ENCODE data around the gene OXLD1.

Gene OXLD1

DNA sequence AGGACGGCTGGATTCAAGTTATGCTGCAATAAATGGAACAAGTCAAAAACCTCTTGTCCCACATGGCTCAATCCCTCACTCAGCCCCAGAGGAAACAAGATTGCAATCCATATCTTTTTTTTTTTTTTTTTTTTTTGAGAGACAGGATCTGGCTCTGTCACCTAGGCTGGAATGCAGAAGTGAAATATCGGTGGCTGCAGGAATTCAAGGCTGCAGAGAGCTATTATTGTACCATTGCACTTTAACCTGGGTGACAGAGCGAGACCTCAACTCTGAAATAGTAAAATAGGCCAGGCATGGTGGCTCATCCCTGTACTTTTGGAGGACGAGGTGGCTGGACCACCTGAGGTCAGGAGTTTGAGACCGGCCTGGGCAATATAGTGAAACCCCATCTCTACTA lies 7.4 kb downstream of the OXLD1 start:
- Mint-ChIP-seq H3K4me1 (peaks cover 3 to 8% of the 10 kb centered on the region in 2 donors), H3K27ac (no peak overlapping the region), H3K27me3 (peaks cover 0 to 3% of the 10 kb centered on the region in 2 donors), H3K9me3 (no peaks in the 10 kb centered on the region), H3K36me3 (peaks cover under 1 to 2% of the 10 kb centered on the region in 2 donors), H3K4me3 (no peak overlapping the region)
- ATAC-seq (replicated peaks) = peak in 1 of 2 donors; percentile 54
- no peak for DNase-seq

DNA sequence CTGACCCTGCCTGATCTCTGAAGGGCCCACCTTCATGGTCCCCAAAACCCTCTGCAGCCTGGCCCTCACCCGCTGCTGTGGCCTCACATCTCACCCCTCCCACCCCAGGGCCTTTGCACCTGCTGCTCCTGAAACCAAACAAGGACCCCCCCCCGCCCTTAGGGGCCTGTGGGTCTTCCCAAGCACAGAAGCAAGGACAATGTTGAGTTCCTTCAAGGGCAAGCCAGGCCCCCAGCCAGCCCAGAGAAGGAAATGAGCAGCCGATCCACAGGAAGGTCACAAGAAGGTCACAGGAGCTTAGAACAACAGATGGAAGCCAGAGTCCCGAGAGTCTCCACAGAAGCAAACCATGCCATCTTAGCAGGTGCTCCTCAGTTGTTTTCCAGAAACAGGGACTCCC lies 9.6 kb downstream of the OXLD1 start:
- H3K4me3 Mint-ChIP-seq = no peak overlapping the region
- H3K36me3 Mint-ChIP-seq = peaks cover 2% of the 10 kb centered on the region in 2 donors
- ATAC-seq (replicated peaks) (no peak), DNase-seq (no peak)
- no peaks in the 10 kb centered on the region for H3K9me3 Mint-ChIP-seq
- peaks cover 9 to 19% of the 10 kb centered on the region in 2 donors for H3K27me3 Mint-ChIP-seq
- peaks cover 15 to 21% of the 10 kb centered on the region in 2 donors for H3K4me1 Mint-ChIP-seq
- peak overlapping the region; percentile 5 for H3K27ac Mint-ChIP-seq

DNA sequence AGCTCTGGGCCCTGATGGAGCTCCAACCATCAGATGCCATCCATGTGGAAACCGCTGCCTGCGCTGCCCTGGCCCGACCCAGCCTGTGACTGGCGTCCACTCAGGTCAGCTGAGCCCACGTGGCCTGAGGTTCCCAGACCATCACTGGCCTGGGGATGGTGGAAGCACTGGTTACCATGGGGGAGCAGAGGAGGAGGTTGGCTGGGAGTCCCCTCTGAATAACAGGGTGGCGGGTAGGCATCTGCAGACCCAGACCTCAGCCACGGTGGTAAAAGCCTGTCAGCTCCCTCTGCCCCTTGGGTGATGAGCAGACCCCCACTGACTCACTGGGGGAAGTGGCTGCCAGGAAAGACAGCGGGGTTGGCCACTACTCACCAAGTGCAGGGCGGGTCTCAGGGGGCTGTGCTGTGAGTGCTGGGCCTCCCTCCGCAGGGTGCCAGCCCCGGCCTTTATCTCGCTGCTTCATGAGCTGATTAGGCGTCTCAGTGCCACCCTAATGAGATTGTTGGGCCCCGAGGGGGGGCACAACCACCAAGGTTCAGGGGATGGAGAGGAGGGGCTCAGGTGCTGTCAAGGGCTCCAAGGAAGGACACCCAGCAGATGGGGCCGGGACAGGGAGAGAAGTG lies 10.2 kb downstream of the OXLD1 start, which contains the start of gene PDE6G:
Gene PDE6G (minus strand): TSS at position 425 of the 626 bp plus-strand sequence. CDS start 3,237 bp downstream, outside the sequence.
- Mint-ChIP-seq H3K36me3 (peaks cover 3 to 4% of the 10 kb centered on the region in 2 donors), H3K9me3 (no peaks in the 10 kb centered on the region), H3K27me3 (peaks cover 13 to 23% of the 10 kb centered on the region in 2 donors), H3K27ac (peak within 1 kb of the TSS; percentile 5), H3K4me1 (peaks cover 17 to 21% of the 10 kb centered on the region in 2 donors), H3K4me3 (no peak within 1 kb of the TSS)
- DNase-seq = no peak
- no peak for ATAC-seq (replicated peaks)

DNA sequence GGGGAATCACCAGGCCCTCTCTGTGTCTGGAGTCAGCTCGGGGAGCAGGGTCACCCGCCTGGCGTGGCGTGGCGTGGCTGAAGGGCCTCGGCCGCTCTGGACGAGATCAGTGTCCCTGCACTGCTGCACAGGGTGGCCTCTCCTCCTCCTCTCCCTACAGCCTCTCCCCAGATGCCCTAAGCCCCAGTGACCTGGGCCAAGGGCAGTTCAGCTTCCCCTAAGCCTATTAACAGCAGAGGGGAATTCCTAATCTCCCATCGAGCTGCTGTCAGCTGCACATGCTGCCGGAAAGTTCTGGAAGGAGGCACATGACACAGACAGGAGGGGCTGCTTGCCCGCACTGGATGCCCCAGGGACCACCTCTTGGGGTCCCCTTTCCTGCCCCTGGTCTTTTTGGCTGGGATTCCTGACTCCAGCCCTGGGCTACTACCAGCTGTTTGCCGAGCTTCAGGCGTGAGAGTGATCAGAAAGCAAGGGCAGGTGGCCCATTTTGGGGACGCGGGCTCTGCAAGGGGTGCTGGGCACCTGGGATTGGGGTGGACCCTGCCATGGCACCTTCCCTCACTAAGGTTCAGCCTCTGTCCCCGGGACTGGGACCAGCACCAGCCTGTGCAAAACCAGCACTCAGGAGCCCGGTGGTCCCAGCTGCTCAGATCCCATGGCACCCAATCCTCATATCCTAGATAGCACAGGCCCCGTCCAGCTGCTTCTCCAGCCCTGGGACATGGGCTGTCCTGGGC lies 10.9 kb downstream of the OXLD1 start:
- Mint-ChIP-seq H3K4me3 (no peak overlapping the region), H3K27me3 (peaks cover 13 to 26% of the 10 kb centered on the region in 2 donors), H3K27ac (no peak overlapping the region), H3K9me3 (no peaks in the 10 kb centered on the region), H3K36me3 (peaks cover 3 to 4% of the 10 kb centered on the region in 2 donors), H3K4me1 (peaks cover 17 to 21% of the 10 kb centered on the region in 2 donors)
- ATAC-seq (replicated peaks) (no peak), DNase-seq (no peak)

DNA sequence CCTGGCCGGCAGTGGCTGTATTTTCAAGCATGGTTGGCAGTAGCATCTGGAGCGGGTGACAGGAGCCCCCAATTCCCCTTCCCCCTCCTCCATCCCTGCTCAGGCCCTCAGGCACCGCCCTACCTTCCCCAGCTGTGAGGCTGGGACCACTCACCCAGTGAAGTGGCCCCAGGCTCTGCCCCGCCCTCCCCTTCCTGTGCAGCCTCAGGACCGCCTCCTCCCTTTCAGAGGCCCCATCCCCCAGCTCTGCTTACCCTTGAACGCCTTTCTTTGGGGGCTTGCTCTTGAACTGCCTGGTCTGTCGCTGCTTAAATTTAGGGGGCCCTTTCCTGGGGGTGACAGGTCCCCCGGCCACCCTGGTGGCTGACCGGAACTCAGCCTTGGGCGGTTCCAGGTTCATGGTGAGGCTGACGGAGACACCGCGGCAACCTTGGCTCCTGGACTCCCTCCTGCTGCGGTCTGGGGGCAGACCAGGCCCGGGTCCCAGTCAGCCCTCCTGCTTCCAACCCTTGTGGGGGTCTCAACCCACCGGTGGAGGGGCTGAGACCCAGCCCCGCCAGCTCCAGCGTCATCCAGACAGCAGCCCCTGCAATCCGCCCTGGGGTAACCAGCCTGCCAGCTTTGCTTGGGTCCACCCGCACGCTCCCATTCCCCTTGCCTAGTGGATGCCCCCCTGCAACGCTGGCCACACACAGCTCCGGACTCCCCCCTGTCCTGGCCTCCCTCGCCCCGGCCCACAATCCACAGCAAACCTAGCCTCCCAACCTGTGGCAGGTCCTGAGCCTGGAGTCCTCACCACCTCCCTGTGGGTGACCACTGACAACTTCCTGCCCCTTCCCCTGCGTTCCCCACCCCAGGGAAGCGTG lies 13.3 kb downstream of the OXLD1 start:
- Mint-ChIP-seq H3K9me3 (no peaks in the 10 kb centered on the region), H3K27ac (peak overlapping the region; percentile 84), H3K27me3 (peaks cover 27 to 45% of the 10 kb centered on the region in 2 donors), H3K4me3 (peak overlapping the region; percentile 83 to 90), H3K4me1 (peaks cover 17 to 21% of the 10 kb centered on the region in 2 donors), H3K36me3 (peaks cover 3 to 4% of the 10 kb centered on the region in 2 donors)
- DNase-seq (no peak), ATAC-seq (replicated peaks) (peak; percentile 80 to 84)

DNA sequence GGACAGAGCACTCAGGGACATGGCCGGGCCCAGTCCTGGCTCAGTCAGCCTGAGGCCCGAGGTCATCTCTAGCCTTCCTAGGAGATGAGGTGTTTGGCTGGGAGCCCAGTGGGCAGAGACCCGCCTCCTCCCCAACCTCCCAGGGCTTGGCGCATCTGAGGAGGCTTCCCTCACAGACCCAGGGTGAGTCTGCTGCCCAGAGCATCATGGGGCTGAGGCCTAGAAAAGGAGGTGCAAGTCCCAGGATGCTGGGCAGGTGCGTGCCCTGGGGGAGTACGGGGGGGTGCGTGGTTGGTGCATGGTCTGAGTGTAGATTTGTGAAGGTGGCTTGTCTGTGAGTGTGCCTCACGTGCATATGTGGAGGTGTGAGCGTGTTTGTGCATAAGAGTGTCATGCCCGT lies 14.7 kb downstream of the OXLD1 start:
- Mint-ChIP-seq H3K27ac (no peak overlapping the region), H3K27me3 (peaks cover 32 to 53% of the 10 kb centered on the region in 2 donors), H3K9me3 (no peaks in the 10 kb centered on the region), H3K4me1 (peaks cover 17 to 21% of the 10 kb centered on the region in 2 donors), H3K36me3 (peaks cover 3 to 4% of the 10 kb centered on the region in 2 donors), H3K4me3 (peak overlapping the region in 1 of 2 donors; percentile 60)
- DNase-seq = no peak
- ATAC-seq (replicated peaks) = no peak

DNA sequence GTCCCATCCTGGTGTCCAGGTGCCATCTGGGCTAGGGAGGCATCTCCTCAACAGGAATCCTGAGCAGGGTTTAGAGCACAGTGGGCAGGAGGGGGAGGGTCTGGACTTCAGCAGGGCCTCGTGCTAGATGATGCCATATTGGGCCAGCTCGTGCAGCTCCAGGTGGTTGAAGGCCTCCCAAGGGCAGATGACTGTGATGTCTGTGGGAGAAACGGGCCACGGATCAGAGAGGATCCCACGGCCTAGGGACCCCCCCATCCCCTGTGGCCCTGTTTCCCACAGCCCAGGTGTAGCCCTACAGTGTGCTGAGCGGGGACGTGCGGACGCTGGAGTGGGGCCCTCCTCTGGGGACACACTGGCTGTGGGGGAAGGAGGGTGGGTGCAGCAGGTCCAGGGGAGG lies 15.5 kb downstream of the OXLD1 start:
- DNase-seq (no peak), ATAC-seq (replicated peaks) (no peak)
- H3K27me3 Mint-ChIP-seq = peaks cover 32 to 53% of the 10 kb centered on the region in 2 donors
- no peaks in the 10 kb centered on the region for H3K9me3 Mint-ChIP-seq
- H3K27ac Mint-ChIP-seq = no peak overlapping the region
- H3K4me3 Mint-ChIP-seq = no peak overlapping the region
- peaks cover 17 to 21% of the 10 kb centered on the region in 2 donors for H3K4me1 Mint-ChIP-seq
- H3K36me3 Mint-ChIP-seq = peaks cover 3 to 4% of the 10 kb centered on the region in 2 donors

DNA sequence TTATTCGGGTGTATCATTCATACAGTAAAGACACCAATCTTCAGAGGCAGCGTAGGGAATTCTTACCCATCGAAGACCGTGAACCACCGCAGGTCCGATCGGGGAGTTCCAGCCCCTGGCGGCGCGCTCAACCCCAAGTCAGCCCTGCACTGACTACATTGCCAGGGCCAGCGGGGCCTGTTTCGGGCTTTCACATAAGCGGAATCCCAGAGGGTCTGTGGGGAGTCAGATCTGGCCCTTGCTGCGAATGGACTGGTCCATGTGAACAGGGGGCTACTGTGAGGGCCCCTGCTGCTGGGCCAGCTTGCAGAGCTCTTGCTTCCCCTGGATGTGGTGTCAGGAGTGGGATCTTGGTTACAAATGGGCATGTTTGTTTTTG lies 17.7 kb downstream of the OXLD1 start:
- ATAC-seq (replicated peaks) = no peak
- Mint-ChIP-seq H3K27ac (no peak overlapping the region), H3K4me3 (no peak overlapping the region), H3K9me3 (no peaks in the 10 kb centered on the region), H3K27me3 (peaks cover 31 to 46% of the 10 kb centered on the region in 2 donors), H3K4me1 (peaks cover 14 to 15% of the 10 kb centered on the region in 2 donors), H3K36me3 (peaks cover 3 to 4% of the 10 kb centered on the region in 2 donors)
- DNase-seq = no peak

DNA sequence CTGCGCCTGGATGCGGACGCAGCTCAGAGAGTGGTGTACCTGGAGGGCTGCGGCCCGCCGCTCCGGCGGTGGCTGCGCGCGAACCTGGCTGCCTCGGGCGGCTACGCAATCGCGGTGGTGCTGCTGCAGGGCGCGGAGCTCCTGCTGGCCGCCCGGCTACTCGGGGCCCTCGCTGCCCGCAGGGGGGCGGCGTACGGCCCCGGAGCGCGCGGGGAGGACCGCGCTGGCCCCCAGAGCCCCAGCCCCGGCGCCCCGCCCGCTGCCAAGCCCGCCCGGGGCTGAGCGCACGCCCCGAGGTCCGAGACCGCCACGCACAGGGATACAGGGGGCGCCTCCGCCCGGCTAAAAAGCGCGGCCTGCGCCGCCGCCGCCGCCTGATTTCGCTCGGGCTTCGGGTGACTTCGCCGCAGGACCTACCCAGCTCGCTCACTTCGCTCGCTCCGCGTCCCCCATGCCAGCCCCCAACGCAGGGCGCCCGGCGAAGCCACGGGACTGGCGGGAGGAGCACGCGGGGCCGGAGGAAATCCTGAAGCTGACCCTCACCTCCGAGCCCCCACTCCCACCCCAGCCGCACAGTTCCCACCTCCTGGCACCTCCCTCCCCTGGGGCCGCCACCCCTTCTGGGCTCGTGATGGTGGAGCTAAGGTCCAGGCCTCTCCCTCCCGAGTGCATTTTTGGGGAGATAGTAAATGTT lies 18.2 kb downstream of the OXLD1 start:
- H3K27ac Mint-ChIP-seq = no peak overlapping the region
- peaks cover 3 to 4% of the 10 kb centered on the region in 2 donors for H3K36me3 Mint-ChIP-seq
- H3K9me3 Mint-ChIP-seq = no peaks in the 10 kb centered on the region
- DNase-seq (no peak), ATAC-seq (replicated peaks) (no peak)
- H3K4me3 Mint-ChIP-seq = no peak overlapping the region
- H3K27me3 Mint-ChIP-seq = peaks cover 26 to 41% of the 10 kb centered on the region in 2 donors
- H3K4me1 Mint-ChIP-seq = peaks cover 9 to 10% of the 10 kb centered on the region in 2 donors

DNA sequence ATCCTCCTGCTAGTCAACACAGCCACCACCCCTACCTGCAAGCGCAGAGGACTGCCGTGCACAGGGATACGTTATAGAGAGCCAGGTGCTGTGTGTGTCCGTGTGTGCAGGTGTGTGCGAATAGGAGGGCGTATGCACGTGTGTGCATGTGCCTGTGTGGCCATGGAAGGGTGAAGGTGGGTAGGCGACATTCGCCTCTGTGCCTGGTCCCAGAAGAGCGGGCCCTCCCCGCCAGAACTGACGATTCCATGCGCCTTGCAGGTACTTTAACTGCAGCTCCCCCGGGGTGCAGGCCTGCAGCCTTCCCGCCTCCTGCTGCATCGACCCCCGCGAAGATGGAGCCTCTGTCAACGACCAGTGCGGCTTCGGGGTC lies 18.8 kb downstream of the OXLD1 start:
- H3K9me3 Mint-ChIP-seq = no peaks in the 10 kb centered on the region
- H3K4me3 Mint-ChIP-seq = no peak overlapping the region
- DNase-seq = no peak
- no peak for ATAC-seq (replicated peaks)
- H3K36me3 Mint-ChIP-seq = peaks cover 3 to 4% of the 10 kb centered on the region in 2 donors
- H3K4me1 Mint-ChIP-seq = peaks cover 6 to 7% of the 10 kb centered on the region in 2 donors
- H3K27me3 Mint-ChIP-seq = peaks cover 26 to 37% of the 10 kb centered on the region in 2 donors
- H3K27ac Mint-ChIP-seq = no peak overlapping the region

DNA sequence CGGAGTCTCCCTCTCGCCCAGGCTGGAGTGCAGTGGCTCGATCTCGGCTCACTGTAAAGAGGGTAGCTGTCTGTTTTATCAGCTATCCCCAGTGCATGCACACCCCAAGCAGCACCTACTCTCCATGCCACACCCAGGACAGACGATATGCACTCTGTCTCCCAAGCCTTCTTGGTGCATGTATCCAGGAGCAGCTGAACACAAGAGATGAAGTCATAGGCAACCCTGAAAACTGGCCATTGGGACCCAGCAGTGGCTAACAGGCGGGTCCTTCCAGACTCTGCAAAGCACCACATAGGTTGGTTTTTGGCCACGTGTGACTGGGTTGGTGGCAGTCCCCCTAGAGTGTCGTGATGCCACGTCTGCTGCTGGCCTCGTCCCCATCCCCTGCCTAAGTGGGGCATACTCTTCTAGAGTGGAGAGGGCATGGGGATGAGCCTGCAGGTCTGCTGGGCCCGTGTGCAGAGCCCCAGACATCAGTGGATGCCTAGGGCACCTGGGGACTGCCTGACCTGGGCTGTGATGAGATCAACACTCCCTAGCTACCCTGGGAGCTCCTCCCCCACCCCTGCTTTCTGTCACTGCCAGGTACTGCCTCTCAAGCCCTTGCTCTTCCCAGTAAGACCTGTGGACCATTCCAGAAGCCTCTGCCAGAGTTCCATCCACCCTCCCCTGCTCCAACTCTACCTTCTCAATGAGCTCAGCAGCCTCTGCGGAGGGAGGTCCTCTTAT lies 19.4 kb downstream of the OXLD1 start:
- peaks cover 25 to 36% of the 10 kb centered on the region in 2 donors for H3K27me3 Mint-ChIP-seq
- peaks cover 6 to 7% of the 10 kb centered on the region in 2 donors for H3K4me1 Mint-ChIP-seq
- H3K27ac Mint-ChIP-seq = no peak overlapping the region
- no peak overlapping the region for H3K4me3 Mint-ChIP-seq
- DNase-seq = no peak
- peaks cover 3 to 4% of the 10 kb centered on the region in 2 donors for H3K36me3 Mint-ChIP-seq
- H3K9me3 Mint-ChIP-seq = no peaks in the 10 kb centered on the region
- ATAC-seq (replicated peaks) = no peak

DNA sequence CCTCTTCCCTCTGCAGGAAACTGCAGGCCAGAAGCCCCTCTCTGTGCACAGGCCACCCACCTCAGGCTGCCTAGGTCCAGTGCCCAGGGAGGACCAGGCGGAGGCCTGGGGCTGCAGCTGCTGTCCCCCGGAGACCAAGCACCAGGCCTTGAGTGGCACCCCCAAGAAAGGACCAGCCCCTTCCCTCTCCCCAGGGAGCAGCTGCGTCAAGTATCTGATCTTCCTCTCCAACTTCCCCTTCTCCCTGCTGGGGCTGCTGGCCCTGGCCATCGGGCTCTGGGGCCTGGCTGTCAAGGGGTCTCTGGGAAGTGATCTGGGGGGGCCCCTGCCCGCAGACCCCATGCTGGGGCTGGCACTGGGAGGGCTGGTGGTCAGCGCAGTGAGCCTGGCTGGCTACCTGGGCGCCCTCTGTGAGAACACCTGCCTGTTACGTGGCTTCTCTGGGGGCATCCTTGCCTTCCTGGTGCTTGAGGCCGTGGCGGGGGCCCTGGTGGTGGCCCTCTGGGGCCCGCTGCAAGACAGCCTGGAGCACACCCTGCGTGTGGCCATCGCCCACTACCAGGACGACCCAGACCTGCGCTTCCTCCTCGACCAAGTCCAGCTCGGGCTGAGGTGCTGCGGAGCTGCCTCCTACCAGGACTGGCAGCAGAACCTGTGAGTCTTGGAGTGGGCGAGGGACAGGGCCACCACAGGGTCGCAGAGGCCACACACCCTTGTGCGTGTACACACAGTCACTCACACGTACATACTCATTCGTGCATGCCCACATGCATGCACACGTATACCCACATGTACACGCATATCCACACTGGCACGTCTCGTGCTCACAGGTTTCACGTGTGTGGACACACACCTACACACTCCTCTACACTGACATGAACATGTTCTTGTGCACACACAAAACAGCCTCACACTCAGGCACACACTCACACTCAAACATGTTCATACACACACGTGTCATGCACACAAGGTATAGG lies 21.1 kb downstream of the OXLD1 start:
- Mint-ChIP-seq H3K27ac (no peak overlapping the region), H3K9me3 (no peaks in the 10 kb centered on the region), H3K4me3 (no peak overlapping the region), H3K4me1 (peaks cover 4 to 6% of the 10 kb centered on the region in 2 donors), H3K27me3 (peaks cover 17 to 24% of the 10 kb centered on the region in 2 donors), H3K36me3 (no peaks in the 10 kb centered on the region)
- no peak for DNase-seq
- ATAC-seq (replicated peaks) = no peak

Measured in stimulated activated naive B cell treated with anti-CD40 and anti-IgM and Interleukin-4, amounts not matched to agents 10 μg/mL and 1 μg/mL and 100 μg/mL, for 72 hours (primary cell).